Measurements from ENCODE around the gene OR2D2. TPM values are rescaled to one million over a fixed set of nuclear protein-coding genes. Genes with fewer than 3 reads are reported as not detected.
"Not testable (repeated sequence)": the region's sequence is repeated elsewhere in the genome, so short reads cannot be mapped to it uniquely, and the experiment has no call there.

Gene OR2D2
- total RNA-seq, 2 experiments from 2014 or later: 0.32 to 0.44 TPM

DNA sequence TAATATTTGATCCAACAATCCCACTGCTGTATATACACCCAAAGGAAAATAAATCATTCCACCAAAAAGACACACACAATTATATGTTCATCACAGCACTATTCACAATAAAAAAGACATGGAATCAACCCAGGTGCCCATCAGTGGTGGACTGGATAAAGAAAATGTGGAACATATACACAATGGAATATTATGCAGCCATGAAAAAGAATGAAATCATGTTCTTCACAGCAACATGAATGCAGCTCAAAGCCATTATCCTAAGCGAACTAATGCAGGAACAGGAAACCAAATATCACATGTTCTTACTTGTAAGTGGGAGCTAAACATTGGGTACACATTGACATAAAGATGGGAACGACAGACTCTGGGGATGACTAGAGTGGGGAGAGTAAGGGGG, 27.4 kb upstream of the OR2D2 start:
- POLR2A ChIA-PET: no interaction called here
- DNase-seq (no peak), ATAC-seq (no peak)
- peaks cover 6% of the 10 kb centered on the region for H3K27me3 Mint-ChIP-seq
- no peaks in the 10 kb centered on the region for H3K36me3 Mint-ChIP-seq (ENCODE audit: low read depth)
- no peak overlapping the region for H3K4me3 Mint-ChIP-seq
- intact Hi-C loops (cut with DNase I, micrococcal nuclease): no loop called here
- CTCF ChIA-PET: no interaction called here
- no peak overlapping the region for H3K27ac Mint-ChIP-seq
- H3K4me1 Mint-ChIP-seq: no peaks in the 10 kb centered on the region
- H3K9me3 Mint-ChIP-seq (ENCODE audit: low read depth): peaks cover 3% of the 10 kb centered on the region

DNA sequence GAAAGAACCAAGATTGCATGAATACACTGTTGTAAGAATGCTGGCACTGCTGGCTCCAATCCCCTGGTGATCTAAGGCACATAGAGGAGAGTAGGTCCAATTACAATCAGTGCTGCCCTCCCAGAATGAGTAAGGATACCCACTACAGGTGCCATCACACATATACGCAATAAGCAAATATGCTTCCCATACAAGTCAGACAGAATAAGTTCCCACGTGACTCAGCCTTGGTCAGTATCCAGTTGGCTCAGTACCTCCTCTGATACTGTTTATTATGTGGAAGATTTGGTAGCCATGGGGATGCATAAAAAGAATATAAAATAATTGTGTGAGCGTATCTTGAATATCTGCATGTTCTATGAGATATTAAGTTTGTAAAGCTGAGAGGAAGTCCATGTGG, 19.6 kb upstream of the OR2D2 start:
- DNase-seq (no peak), ATAC-seq (no peak)
- no peaks in the 10 kb centered on the region for H3K9me3 Mint-ChIP-seq (ENCODE audit: low read depth)
- intact Hi-C loops (cut with DNase I, micrococcal nuclease): no loop called here
- no peak overlapping the region for H3K27ac Mint-ChIP-seq
- H3K4me1 Mint-ChIP-seq: peaks cover 4% of the 10 kb centered on the region
- H3K36me3 Mint-ChIP-seq (ENCODE audit: low read depth): no peaks in the 10 kb centered on the region
- no peak overlapping the region for H3K4me3 Mint-ChIP-seq
- POLR2A ChIA-PET: no interaction called here
- no peaks in the 10 kb centered on the region for H3K27me3 Mint-ChIP-seq
- CTCF ChIA-PET: no interaction called here

DNA sequence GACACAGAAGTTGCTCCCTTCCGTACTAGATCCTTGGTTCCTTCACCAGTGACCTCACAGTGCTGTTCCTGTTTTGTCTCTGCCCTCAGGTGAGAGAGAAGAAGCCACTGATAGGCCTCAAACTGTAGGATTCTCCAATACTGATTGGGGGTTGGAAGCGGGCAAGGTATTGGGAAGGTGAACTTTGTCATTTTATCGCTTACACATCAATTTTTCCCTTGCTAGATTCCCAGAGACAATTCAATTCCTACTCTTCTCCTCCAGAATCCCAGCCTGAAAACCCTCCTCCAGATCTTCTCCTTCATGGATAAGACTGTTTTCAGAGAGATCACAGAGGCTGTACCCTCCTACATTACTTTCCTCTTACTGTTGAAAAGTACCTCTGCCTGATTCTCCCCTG, 19.1 kb upstream of the OR2D2 start:
- ChIA-PET POLR2A (no interaction called here), CTCF (interaction anchor here (0.5 kb wide), 1 partner anchor 1226 kb away, joined by 3 read pairs; the partner anchor contains the start of gene TRIM5)
- Mint-ChIP-seq H3K4me1 (peaks cover 4% of the 10 kb centered on the region), H3K36me3 (ENCODE audit: low read depth) (no peaks in the 10 kb centered on the region), H3K27me3 (no peaks in the 10 kb centered on the region), H3K9me3 (ENCODE audit: low read depth) (no peaks in the 10 kb centered on the region), H3K27ac (no peak overlapping the region), H3K4me3 (no peak overlapping the region)
- intact Hi-C loops (cut with DNase I, micrococcal nuclease): no loop called here
- ATAC-seq: no peak
- no peak for DNase-seq

DNA sequence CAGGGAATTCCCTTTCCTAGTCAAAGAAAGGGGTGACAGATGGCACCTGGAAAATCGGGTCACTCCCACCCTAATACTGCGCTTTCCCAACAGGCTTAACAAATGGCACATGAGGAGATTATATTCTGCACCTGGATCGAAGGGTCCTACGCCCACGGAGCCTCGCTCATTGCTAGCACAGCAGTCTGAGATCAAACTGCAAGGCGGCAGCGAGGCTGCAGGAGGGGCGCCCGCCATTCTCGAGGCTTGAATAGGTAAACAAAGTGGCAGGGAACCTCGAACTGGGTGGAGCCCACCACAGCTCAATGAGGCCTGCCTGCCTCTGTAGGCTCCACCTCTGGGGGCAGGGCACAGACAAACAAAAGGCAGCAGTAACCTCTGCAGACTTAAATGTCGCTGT, 12.5 kb upstream of the OR2D2 start:
- ATAC-seq; H3K9me3 Mint-ChIP-seq (ENCODE audit: low read depth); POLR2A ChIA-PET; intact Hi-C loops (cut with DNase I, micrococcal nuclease); H3K4me3 Mint-ChIP-seq; H3K27me3 Mint-ChIP-seq; H3K27ac Mint-ChIP-seq; CTCF ChIA-PET; H3K4me1 Mint-ChIP-seq; H3K36me3 Mint-ChIP-seq (ENCODE audit: low read depth); DNase-seq: not testable (repeated sequence)

DNA sequence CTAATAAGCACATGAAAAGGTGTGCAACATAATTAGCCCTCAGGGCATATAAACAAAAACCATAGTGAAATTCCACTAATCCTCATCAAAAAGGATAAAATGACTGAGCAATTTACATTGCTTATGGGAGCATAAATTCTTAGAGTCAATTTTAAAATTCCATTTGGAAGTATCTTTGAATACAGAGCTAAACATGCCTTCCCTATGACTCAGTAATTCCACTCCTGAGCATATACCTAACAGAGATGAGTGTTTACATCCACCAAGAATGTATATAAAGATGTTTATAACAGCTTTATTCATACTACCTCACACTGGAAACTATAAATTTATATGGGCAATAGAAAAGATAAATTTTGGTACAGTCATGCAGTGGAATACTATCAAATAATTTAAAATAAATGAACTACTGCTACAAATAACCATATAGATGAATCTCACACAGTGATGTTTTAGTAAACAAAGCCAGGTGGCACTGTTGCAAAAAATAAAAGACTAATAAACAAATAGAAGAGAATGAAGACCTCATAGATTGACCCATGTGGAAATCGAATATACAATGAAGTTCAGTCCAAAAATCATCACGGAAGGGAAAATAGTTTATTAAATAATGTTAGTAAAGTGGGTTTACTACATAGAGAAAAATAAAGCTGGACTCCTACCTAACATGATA, 8.2 kb upstream of the OR2D2 start:
- Mint-ChIP-seq H3K27ac (no peak overlapping the region), H3K4me1 (no peaks in the 10 kb centered on the region), H3K27me3 (peaks cover 16% of the 10 kb centered on the region), H3K4me3 (no peak overlapping the region), H3K9me3 (ENCODE audit: low read depth) (no peaks in the 10 kb centered on the region), H3K36me3 (ENCODE audit: low read depth) (no peaks in the 10 kb centered on the region)
- POLR2A ChIA-PET: no interaction called here
- intact Hi-C loops (cut with DNase I, micrococcal nuclease): no loop called here
- no peak for DNase-seq
- CTCF ChIA-PET: interaction anchor here (0.6 kb wide), 1 partner anchor 11 kb away, joined by 3 read pairs; no protein-coding TSS in a partner anchor
- no peak for ATAC-seq

DNA sequence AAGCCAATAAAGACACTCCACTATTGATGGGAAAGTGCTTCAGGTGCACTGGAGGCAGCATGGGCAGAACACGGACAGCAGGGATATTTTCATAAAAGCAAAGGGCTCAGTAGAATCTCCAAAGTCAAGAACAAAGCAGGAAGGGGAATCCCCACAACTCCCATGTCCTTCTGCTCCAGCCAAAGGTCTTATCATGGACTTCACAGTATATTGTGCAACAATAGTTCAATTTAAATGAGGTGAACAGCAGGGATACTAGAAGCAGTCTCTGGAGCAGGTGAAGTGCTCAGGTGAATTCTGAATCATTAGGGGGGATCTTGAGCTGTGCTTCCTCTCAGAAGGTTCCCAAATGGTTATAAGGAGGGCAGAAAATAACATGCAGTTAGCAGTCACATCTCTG, 6.6 kb upstream of the OR2D2 start:
- Mint-ChIP-seq H3K9me3 (ENCODE audit: low read depth) (no peaks in the 10 kb centered on the region), H3K27me3 (peaks cover 16% of the 10 kb centered on the region), H3K4me3 (no peak overlapping the region), H3K4me1 (no peaks in the 10 kb centered on the region), H3K36me3 (ENCODE audit: low read depth) (no peaks in the 10 kb centered on the region), H3K27ac (no peak overlapping the region)
- ATAC-seq (no peak), DNase-seq (no peak)
- CTCF ChIA-PET: interaction anchor here (1.1 kb wide), 1 partner anchor 86 kb away, joined by 3 read pairs; no protein-coding TSS in a partner anchor
- POLR2A ChIA-PET: no interaction called here
- intact Hi-C loops (cut with DNase I, micrococcal nuclease): no loop called here

DNA sequence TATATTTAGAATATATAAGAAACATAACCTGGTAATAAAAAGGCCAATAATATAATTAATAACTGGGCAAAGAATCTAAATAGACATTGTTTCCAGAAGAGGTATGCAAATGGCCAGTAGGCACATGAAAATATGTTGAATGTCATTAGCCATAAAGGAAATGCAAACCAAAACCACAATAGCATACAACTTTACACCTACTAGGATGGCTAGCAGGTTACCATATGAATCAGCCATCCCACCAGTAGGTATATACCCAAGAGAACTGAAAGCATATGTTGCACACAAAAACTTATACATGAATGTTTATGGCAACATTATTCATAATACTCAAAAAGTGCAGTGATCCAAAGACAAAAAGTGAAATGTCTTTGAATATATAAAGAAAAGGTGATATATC, 2.7 kb upstream of the OR2D2 start:
- H3K27me3 Mint-ChIP-seq: peaks cover 17% of the 10 kb centered on the region
- H3K4me3 Mint-ChIP-seq: no peak overlapping the region
- ChIA-PET CTCF (no interaction called here), POLR2A (no interaction called here)
- no peaks in the 10 kb centered on the region for H3K4me1 Mint-ChIP-seq
- no peaks in the 10 kb centered on the region for H3K36me3 Mint-ChIP-seq (ENCODE audit: low read depth)
- no peaks in the 10 kb centered on the region for H3K9me3 Mint-ChIP-seq (ENCODE audit: low read depth)
- no peak overlapping the region for H3K27ac Mint-ChIP-seq
- intact Hi-C loops (cut with DNase I, micrococcal nuclease): no loop called here
- ATAC-seq (peak; percentile 69), DNase-seq (no peak)

DNA sequence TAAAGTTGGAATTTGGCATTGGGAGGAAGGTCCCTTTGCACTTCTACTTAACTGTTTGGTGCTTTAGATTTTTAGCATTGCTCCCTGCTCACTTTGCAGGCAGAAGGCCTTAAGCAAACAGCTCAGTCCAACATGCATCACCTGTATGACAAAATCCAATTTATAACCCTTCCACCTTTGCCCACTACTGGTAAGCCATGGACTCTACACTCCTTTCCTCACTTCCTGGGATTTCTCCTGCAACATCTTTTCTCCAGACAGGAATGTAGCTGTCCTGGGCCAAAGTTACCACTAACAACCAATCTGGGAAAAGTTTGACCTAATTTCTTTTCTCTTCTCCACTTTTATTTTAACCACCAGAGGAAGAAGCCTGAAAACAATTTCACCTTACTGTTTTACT, 1.8 kb upstream of the OR2D2 start:
- H3K4me1 Mint-ChIP-seq: no peaks in the 10 kb centered on the region
- intact Hi-C loops (cut with DNase I, micrococcal nuclease): no loop called here
- CTCF ChIA-PET: no interaction called here
- no peaks in the 10 kb centered on the region for H3K9me3 Mint-ChIP-seq (ENCODE audit: low read depth)
- POLR2A ChIA-PET: no interaction called here
- peaks cover 18% of the 10 kb centered on the region for H3K27me3 Mint-ChIP-seq
- ATAC-seq (no peak), DNase-seq (no peak)
- H3K4me3 Mint-ChIP-seq: no peak overlapping the region
- H3K36me3 Mint-ChIP-seq (ENCODE audit: low read depth): no peaks in the 10 kb centered on the region
- H3K27ac Mint-ChIP-seq: no peak overlapping the region

DNA sequence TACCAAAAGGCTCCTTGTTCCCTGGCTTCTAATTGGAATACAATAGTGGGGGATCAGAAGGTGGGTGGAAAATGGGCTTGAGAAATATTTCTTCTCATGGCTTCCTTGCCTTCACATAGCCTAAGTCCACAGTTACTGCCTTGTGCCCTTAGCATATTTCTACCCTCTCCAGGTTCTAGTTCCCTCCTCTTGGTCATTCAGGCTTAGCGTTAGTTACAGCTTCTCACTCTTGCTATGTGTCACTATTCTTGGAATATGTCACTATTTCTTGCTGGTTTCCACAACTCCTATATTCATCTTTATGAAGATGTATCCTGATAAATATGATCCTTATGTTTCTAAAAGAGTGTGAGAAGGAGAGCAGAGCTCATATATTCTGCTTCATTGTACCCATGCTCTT, 2.5 kb downstream of the OR2D2 start:
- ChIA-PET CTCF (interaction anchor here (0.6 to 1.1 kb wide), 4 partner anchors 10 to 189 kb away, joined by 3 to 7 read pairs (median 3); no protein-coding TSS in a partner anchor), POLR2A (no interaction called here)
- DNase-seq (no peak), ATAC-seq (no peak)
- Mint-ChIP-seq H3K27me3 (peaks cover 14% of the 10 kb centered on the region), H3K9me3 (ENCODE audit: low read depth) (no peaks in the 10 kb centered on the region), H3K27ac (no peak overlapping the region), H3K36me3 (ENCODE audit: low read depth) (no peaks in the 10 kb centered on the region), H3K4me3 (no peak overlapping the region), H3K4me1 (no peaks in the 10 kb centered on the region)
- intact Hi-C loops (cut with DNase I, micrococcal nuclease): no loop called here

DNA sequence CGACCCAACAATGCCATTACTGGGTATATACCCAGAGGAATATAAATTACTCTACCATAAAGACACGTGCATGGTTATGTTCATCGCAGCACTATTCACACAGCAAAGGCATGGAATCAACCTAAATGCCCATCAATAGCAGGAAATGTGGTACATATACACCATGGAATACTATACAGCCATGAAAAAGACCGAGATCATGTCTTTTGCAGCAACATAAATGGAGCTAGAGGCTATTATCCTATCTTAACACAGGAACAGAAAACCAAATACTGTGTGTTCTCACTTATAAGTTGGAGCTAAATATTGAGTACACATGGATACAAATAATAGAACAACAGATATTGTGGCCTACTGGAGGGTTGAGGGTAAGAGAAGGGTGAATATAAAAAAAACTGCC, 3.5 kb downstream of the OR2D2 start:
- POLR2A ChIA-PET: no interaction called here
- CTCF ChIA-PET: interaction anchor here (1.0 to 1.1 kb wide), 3 partner anchors 24 to 72 kb away, joined by 3 read pairs; no protein-coding TSS in a partner anchor
- peaks cover 14% of the 10 kb centered on the region for H3K27me3 Mint-ChIP-seq
- intact Hi-C loops (cut with DNase I, micrococcal nuclease): no loop called here
- no peaks in the 10 kb centered on the region for H3K9me3 Mint-ChIP-seq (ENCODE audit: low read depth)
- no peak overlapping the region for H3K4me3 Mint-ChIP-seq
- ATAC-seq: no peak
- no peaks in the 10 kb centered on the region for H3K36me3 Mint-ChIP-seq (ENCODE audit: low read depth)
- no peak overlapping the region for H3K27ac Mint-ChIP-seq
- H3K4me1 Mint-ChIP-seq: no peaks in the 10 kb centered on the region
- DNase-seq: no peak

DNA sequence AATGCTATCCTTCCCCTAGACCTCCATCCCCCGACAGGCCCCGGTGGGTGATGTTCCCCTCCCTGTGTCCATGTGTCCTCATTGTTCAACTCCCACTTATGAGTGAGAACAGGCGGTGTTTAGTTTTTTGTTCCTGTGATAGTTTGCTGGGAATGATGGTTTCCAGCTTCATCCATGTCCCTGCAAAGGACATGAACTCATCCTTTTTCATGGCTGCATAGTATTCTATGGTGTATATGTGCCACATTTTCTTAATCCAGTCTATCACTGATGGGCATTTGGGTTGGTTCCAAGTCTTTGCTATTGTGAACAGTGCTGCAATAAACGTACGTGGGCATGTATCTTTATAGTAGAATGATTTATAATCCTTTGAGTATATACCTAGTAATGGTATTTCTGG, 4.6 kb downstream of the OR2D2 start:
- DNase-seq; H3K4me3 Mint-ChIP-seq; H3K36me3 Mint-ChIP-seq (ENCODE audit: low read depth); ATAC-seq; intact Hi-C loops (cut with DNase I, micrococcal nuclease); H3K27ac Mint-ChIP-seq; H3K4me1 Mint-ChIP-seq; CTCF ChIA-PET; POLR2A ChIA-PET; H3K9me3 Mint-ChIP-seq (ENCODE audit: low read depth): not testable (repeated sequence)
- H3K27me3 Mint-ChIP-seq: peaks cover 15% of the 10 kb centered on the region

DNA sequence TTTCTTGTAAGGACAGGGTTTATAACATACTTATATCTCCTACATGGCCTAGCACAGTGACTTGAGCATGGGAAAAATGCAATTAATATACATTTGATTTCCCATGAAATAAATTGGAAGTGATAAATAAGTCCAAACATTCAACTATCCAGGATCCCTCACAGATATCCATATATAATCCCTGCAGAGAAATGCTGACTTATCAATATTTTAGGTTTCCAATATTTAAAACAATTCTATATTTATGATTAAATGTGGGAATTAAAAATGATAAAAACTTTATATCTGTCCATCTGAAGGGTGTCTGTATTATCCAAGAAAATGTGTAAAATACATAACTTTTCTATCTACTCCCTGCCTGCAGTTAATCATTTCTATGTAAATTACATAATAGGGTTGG, 9.5 kb downstream of the OR2D2 start:
- Mint-ChIP-seq H3K4me1 (no peaks in the 10 kb centered on the region), H3K27ac (no peak overlapping the region), H3K9me3 (ENCODE audit: low read depth) (no peaks in the 10 kb centered on the region), H3K4me3 (no peak overlapping the region), H3K36me3 (ENCODE audit: low read depth) (no peaks in the 10 kb centered on the region), H3K27me3 (peaks cover 14% of the 10 kb centered on the region)
- ATAC-seq (no peak), DNase-seq (no peak)
- ChIA-PET POLR2A (no interaction called here), CTCF (no interaction called here)
- intact Hi-C loops (cut with DNase I, micrococcal nuclease): no loop called here

DNA sequence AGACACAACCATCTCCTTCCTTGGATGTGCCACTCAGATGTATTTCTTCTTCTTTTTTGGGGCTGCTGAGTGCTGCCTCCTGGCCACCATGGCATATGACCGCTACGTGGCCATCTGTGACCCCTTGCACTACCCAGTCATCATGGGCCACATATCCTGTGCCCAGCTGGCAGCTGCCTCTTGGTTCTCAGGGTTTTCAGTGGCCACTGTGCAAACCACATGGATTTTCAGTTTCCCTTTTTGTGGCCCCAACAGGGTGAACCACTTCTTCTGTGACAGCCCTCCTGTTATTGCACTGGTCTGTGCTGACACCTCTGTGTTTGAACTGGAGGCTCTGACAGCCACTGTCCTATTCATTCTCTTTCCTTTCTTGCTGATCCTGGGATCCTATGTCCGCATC, 15.4 kb downstream of the OR2D2 start:
- intact Hi-C loops (cut with DNase I, micrococcal nuclease): no loop called here

More for the DNA sequence above, 15.4 kb downstream of the OR2D2 start:
- ChIA-PET POLR2A (no interaction called here), CTCF (no interaction called here)
- no peaks in the 10 kb centered on the region for H3K4me1 Mint-ChIP-seq
- no peaks in the 10 kb centered on the region for H3K9me3 Mint-ChIP-seq (ENCODE audit: low read depth)
- H3K36me3 Mint-ChIP-seq (ENCODE audit: low read depth): no peaks in the 10 kb centered on the region
- no peak overlapping the region for H3K4me3 Mint-ChIP-seq
- no peak overlapping the region for H3K27ac Mint-ChIP-seq
- H3K27me3 Mint-ChIP-seq: peaks cover 9% of the 10 kb centered on the region
- DNase-seq (no peak), ATAC-seq (no peak)
